Measurements from ENCODE around the gene HHEX. TPM values are rescaled to one million over a fixed set of nuclear protein-coding genes. Genes with fewer than 3 reads are reported as not detected.

Gene HHEX
- polyA plus RNA-seq, 1 donor from 2014 or later = not detected

GRCh38 chr10:92714872-92715271 is 25.1 kb downstream of the HHEX start:
- no peak overlapping the region for H2AFZ ChIP-seq (ENCODE audit: low read depth, low read length)
- H3K9ac ChIP-seq (ENCODE audit: low read length) = no peak overlapping the region
- H3K4me2 ChIP-seq (ENCODE audit: low read length) = no peak overlapping the region
- no peaks in the 10 kb centered on the region for H4K20me1 ChIP-seq (ENCODE audit: insufficient read depth)
- TF ChIP-seq EP300 (conservative IDR thresholded peaks at IDR 0.05; ENCODE audit: poor library complexity, severe bottlenecking) (no peak), MXI1 (conservative IDR thresholded peaks at IDR 0.05; ENCODE audit: poor library complexity, severe bottlenecking) (no peak), RAD21 (conservative IDR thresholded peaks at IDR 0.05) (no peak), TAF1 (IDR thresholded peaks at IDR 0.05; ENCODE audit: low read depth) (no peak), POLR2AphosphoS5 (IDR thresholded peaks at IDR 0.05) (no peak), SMC3 (conservative IDR thresholded peaks at IDR 0.05; ENCODE audit: poor library complexity) (no peak), EZH2 (IDR thresholded peaks at IDR 0.05; ENCODE audit: borderline replicate concordance, insufficient read depth, low read length, poor library complexity, severe bottlenecking) (no peak)
- TF ChIP-seq, protein P1, sequence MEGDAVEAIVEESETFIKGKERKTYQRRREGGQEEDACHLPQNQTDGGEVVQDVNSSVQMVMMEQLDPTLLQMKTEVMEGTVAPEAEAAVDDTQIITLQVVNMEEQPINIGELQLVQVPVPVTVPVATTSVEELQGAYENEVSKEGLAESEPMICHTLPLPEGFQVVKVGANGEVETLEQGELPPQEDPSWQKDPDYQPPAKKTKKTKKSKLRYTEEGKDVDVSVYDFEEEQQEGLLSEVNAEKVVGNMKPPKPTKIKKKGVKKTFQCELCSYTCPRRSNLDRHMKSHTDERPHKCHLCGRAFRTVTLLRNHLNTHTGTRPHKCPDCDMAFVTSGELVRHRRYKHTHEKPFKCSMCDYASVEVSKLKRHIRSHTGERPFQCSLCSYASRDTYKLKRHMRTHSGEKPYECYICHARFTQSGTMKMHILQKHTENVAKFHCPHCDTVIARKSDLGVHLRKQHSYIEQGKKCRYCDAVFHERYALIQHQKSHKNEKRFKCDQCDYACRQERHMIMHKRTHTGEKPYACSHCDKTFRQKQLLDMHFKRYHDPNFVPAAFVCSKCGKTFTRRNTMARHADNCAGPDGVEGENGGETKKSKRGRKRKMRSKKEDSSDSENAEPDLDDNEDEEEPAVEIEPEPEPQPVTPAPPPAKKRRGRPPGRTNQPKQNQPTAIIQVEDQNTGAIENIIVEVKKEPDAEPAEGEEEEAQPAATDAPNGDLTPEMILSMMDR (IDR thresholded peaks at IDR 0.05; ENCODE audit: poor library complexity, severe bottlenecking) = no peak
- TF ChIP-seq, protein P2, sequence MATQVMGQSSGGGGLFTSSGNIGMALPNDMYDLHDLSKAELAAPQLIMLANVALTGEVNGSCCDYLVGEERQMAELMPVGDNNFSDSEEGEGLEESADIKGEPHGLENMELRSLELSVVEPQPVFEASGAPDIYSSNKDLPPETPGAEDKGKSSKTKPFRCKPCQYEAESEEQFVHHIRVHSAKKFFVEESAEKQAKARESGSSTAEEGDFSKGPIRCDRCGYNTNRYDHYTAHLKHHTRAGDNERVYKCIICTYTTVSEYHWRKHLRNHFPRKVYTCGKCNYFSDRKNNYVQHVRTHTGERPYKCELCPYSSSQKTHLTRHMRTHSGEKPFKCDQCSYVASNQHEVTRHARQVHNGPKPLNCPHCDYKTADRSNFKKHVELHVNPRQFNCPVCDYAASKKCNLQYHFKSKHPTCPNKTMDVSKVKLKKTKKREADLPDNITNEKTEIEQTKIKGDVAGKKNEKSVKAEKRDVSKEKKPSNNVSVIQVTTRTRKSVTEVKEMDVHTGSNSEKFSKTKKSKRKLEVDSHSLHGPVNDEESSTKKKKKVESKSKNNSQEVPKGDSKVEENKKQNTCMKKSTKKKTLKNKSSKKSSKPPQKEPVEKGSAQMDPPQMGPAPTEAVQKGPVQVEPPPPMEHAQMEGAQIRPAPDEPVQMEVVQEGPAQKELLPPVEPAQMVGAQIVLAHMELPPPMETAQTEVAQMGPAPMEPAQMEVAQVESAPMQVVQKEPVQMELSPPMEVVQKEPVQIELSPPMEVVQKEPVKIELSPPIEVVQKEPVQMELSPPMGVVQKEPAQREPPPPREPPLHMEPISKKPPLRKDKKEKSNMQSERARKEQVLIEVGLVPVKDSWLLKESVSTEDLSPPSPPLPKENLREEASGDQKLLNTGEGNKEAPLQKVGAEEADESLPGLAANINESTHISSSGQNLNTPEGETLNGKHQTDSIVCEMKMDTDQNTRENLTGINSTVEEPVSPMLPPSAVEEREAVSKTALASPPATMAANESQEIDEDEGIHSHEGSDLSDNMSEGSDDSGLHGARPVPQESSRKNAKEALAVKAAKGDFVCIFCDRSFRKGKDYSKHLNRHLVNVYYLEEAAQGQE (IDR thresholded peaks at IDR 0.05; ENCODE audit: borderline replicate concordance) = no peak
- H3K9me3 ChIP-seq (ENCODE audit: low read length) = no peaks in the 10 kb centered on the region
- H3K27ac ChIP-seq (ENCODE audit: low read length) = no peak overlapping the region
- no peaks in the 10 kb centered on the region for H3K36me3 ChIP-seq (ENCODE audit: insufficient read depth, low read length)
- no peaks in the 10 kb centered on the region for H3K79me2 ChIP-seq (replicated peaks; ENCODE audit: insufficient read depth, low read length)
- H3F3A ChIP-seq (ENCODE audit: insufficient read depth, low read length, poor library complexity, severe bottlenecking) = no peaks in the 10 kb centered on the region
- H3K27me3 ChIP-seq (ENCODE audit: insufficient read depth, low read depth, low read length) = no peaks in the 10 kb centered on the region
- no peak overlapping the region for H3K4me3 ChIP-seq (ENCODE audit: low read length)
- no peaks in the 10 kb centered on the region for H3K9me2 ChIP-seq (ENCODE audit: insufficient read depth, low read length)

DNA sequence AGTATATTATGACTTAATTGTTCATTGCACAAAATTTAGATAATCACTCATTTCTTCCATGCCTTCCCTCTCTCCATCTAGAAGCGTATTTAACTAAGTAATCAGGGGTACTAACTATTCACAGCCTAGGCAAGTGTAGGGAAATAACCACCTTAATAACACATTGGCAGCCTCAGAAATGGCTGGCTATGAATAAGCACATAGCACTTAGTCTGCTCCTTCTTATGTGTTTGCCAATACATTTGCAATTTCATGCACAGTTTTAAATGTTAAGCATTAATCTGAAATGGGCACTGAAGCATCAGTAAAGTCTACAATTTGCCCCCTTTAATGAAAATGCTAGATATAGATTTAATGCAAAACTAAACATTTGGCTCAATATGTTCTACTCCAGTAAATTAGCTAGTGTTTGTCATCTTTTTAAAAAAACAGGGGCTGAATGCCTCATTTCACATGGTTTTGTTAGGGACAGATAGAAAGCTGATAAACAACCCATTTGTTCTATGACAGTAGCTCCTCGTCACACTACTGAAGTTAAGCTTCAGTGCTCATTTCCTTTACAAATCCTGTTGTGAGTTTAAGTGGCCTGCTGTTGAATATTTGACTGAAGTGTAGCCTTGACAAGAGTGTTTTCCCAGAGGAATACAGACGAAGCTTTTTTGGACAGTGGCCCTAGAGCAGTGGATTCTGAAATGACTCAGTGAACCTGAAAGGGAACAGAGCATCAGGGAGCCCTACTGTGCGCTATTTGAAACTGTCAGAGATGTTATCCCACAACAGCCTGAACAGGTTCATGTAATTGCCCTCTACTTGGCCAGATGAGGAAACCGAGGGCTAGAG is 30.5 kb downstream of the HHEX start:
- H3K9me3 ChIP-seq (ENCODE audit: low read length) = no peaks in the 10 kb centered on the region
- no peak overlapping the region for H3K4me3 ChIP-seq (ENCODE audit: low read length)
- no peaks in the 10 kb centered on the region for H3K36me3 ChIP-seq (ENCODE audit: insufficient read depth, low read length)
- no peak overlapping the region for H3K4me2 ChIP-seq (ENCODE audit: low read length)
- no peaks in the 10 kb centered on the region for H4K20me1 ChIP-seq (ENCODE audit: insufficient read depth)
- no peak overlapping the region for H2AFZ ChIP-seq (ENCODE audit: low read depth, low read length)
- no peak overlapping the region for H3K27ac ChIP-seq (ENCODE audit: low read length)
- TF ChIP-seq, protein P2 (IDR thresholded peaks at IDR 0.05; ENCODE audit: borderline replicate concordance) = no peak
- TF ChIP-seq POLR2AphosphoS5 (IDR thresholded peaks at IDR 0.05) (no peak), RAD21 (conservative IDR thresholded peaks at IDR 0.05) (no peak), EP300 (conservative IDR thresholded peaks at IDR 0.05; ENCODE audit: poor library complexity, severe bottlenecking) (no peak), TAF1 (IDR thresholded peaks at IDR 0.05; ENCODE audit: low read depth) (no peak), SMC3 (conservative IDR thresholded peaks at IDR 0.05; ENCODE audit: poor library complexity) (no peak), MXI1 (conservative IDR thresholded peaks at IDR 0.05; ENCODE audit: poor library complexity, severe bottlenecking) (no peak), EZH2 (IDR thresholded peaks at IDR 0.05; ENCODE audit: borderline replicate concordance, insufficient read depth, low read length, poor library complexity, severe bottlenecking) (no peak)
- TF ChIP-seq, protein P1 (IDR thresholded peaks at IDR 0.05; ENCODE audit: poor library complexity, severe bottlenecking) = no peak
- no peaks in the 10 kb centered on the region for H3K27me3 ChIP-seq (ENCODE audit: insufficient read depth, low read depth, low read length)
- no peaks in the 10 kb centered on the region for H3F3A ChIP-seq (ENCODE audit: insufficient read depth, low read length, poor library complexity, severe bottlenecking)
- no peaks in the 10 kb centered on the region for H3K9me2 ChIP-seq (ENCODE audit: insufficient read depth, low read length)
- H3K79me2 ChIP-seq (replicated peaks; ENCODE audit: insufficient read depth, low read length) = no peaks in the 10 kb centered on the region
- no peak overlapping the region for H3K9ac ChIP-seq (ENCODE audit: low read length)
